Measurements from ENCODE around the gene ESF1. TPM values are rescaled to one million over a fixed set of nuclear protein-coding genes. Genes with fewer than 3 reads are reported as not detected.

The ESF1 gene
- total and polyA plus RNA-seq, 2 experiments from 2014 or later, result 6.8 to 9.3 TPM

GRCh38 chr20:13814672-13815071 lies 30.0 kb upstream of the ESF1 start:
- Histone ChIP-seq H3K79me2 (no peaks in the 10 kb centered on the region), H2AFZ (no peak overlapping the region), H3K36me3 (replicated peaks; ENCODE audit: insufficient read depth, low read depth) (no peaks in the 10 kb centered on the region), H3K4me2 (no peak overlapping the region), H3K27ac (no peak overlapping the region), H3K9me3 (ENCODE audit: low read depth) (no peaks in the 10 kb centered on the region), H4K20me1 (ENCODE audit: insufficient read depth, poor library complexity, severe bottlenecking) (no peaks in the 10 kb centered on the region), H3K9me2 (replicated peaks; ENCODE audit: insufficient read depth) (no peaks in the 10 kb centered on the region), H3K4me1 (ENCODE audit: insufficient read depth) (no peaks in the 10 kb centered on the region), H3K27me3 (no peaks in the 10 kb centered on the region), H3K4me3 (no peak overlapping the region)
- WGBS (ENCODE audit: low lambda C conversion rate, missing lambda C conversion rate), result 88% methylated on average over 4 of the region's 4 CpGs
- TF ChIP-seq EZH2 (IDR thresholded peaks at IDR 0.05; ENCODE audit: borderline replicate concordance) (no peak), EZH2phosphoT487 (IDR thresholded peaks at IDR 0.05; ENCODE audit: low read depth, severe bottlenecking, unreplicated experiment) (no peak)
- TF ChIP-seq, protein P1, sequence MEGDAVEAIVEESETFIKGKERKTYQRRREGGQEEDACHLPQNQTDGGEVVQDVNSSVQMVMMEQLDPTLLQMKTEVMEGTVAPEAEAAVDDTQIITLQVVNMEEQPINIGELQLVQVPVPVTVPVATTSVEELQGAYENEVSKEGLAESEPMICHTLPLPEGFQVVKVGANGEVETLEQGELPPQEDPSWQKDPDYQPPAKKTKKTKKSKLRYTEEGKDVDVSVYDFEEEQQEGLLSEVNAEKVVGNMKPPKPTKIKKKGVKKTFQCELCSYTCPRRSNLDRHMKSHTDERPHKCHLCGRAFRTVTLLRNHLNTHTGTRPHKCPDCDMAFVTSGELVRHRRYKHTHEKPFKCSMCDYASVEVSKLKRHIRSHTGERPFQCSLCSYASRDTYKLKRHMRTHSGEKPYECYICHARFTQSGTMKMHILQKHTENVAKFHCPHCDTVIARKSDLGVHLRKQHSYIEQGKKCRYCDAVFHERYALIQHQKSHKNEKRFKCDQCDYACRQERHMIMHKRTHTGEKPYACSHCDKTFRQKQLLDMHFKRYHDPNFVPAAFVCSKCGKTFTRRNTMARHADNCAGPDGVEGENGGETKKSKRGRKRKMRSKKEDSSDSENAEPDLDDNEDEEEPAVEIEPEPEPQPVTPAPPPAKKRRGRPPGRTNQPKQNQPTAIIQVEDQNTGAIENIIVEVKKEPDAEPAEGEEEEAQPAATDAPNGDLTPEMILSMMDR (IDR thresholded peaks at IDR 0.05; ENCODE audit: poor library complexity), result no peak
- no peak for DNase-seq (ENCODE audit: low spot score)

DNA sequence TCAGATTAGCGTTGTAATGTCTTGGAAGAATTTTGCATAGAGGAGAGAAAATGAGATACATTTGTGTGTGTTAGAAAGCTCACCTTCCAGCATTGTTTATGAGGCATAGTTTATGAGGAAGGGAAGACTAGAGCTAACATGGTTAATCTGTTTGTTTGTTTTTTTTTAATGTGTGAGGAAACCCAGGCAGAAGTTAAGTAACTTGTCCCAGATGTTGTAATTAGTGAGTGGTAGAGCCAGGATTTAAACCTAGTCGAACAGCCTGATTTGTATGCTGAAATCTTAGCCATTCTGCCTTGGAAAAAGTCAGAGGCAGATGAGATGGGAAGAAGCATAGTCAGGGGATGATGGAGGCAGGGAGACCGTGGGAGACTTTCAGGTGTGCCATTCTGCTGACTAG lies 29.2 kb upstream of the ESF1 start:
- H3K4me1 ChIP-seq (ENCODE audit: insufficient read depth), result no peaks in the 10 kb centered on the region
- no peak for DNase-seq (ENCODE audit: low spot score)
- H3K79me2 ChIP-seq, result no peaks in the 10 kb centered on the region
- no peak overlapping the region for H2AFZ ChIP-seq
- H3K36me3 ChIP-seq (replicated peaks; ENCODE audit: insufficient read depth, low read depth), result no peaks in the 10 kb centered on the region
- WGBS (ENCODE audit: low lambda C conversion rate, missing lambda C conversion rate), result 64% methylated on average over 3 of the region's 3 CpGs
- no peak for TF ChIP-seq EZH2phosphoT487 (IDR thresholded peaks at IDR 0.05; ENCODE audit: low read depth, severe bottlenecking, unreplicated experiment)
- TF ChIP-seq, protein P1 (IDR thresholded peaks at IDR 0.05; ENCODE audit: poor library complexity), result no peak
- TF ChIP-seq EZH2 (IDR thresholded peaks at IDR 0.05; ENCODE audit: borderline replicate concordance), result no peak
- no peak overlapping the region for H3K27ac ChIP-seq
- H3K4me3 ChIP-seq, result no peak overlapping the region
- H3K9me2 ChIP-seq (replicated peaks; ENCODE audit: insufficient read depth), result no peaks in the 10 kb centered on the region
- no peaks in the 10 kb centered on the region for H3K27me3 ChIP-seq
- no peaks in the 10 kb centered on the region for H3K9me3 ChIP-seq (ENCODE audit: low read depth)
- no peak overlapping the region for H3K4me2 ChIP-seq
- H4K20me1 ChIP-seq (ENCODE audit: insufficient read depth, poor library complexity, severe bottlenecking), result no peaks in the 10 kb centered on the region

- Histone ChIP-seq H3K4me2 (no peak overlapping the region), H3K4me1 (ENCODE audit: insufficient read depth) (no peaks in the 10 kb centered on the region), H3K27ac (no peak overlapping the region), H3K9me2 (replicated peaks; ENCODE audit: insufficient read depth) (no peaks in the 10 kb centered on the region), H2AFZ (no peak overlapping the region), H3K36me3 (replicated peaks; ENCODE audit: insufficient read depth, low read depth) (no peaks in the 10 kb centered on the region), H3K9me3 (ENCODE audit: low read depth) (no peaks in the 10 kb centered on the region), H3K27me3 (no peaks in the 10 kb centered on the region), H3K79me2 (no peaks in the 10 kb centered on the region), H4K20me1 (ENCODE audit: insufficient read depth, poor library complexity, severe bottlenecking) (no peaks in the 10 kb centered on the region), H3K4me3 (no peak overlapping the region)
- TF ChIP-seq, protein P1 (IDR thresholded peaks at IDR 0.05; ENCODE audit: poor library complexity), result no peak
- TF ChIP-seq EZH2 (IDR thresholded peaks at IDR 0.05; ENCODE audit: borderline replicate concordance) (no peak), EZH2phosphoT487 (IDR thresholded peaks at IDR 0.05; ENCODE audit: low read depth, severe bottlenecking, unreplicated experiment) (no peak)
- DNase-seq (ENCODE audit: low spot score), result no peak
These were observed 25.7 kb upstream of the ESF1 start for GRCh38 chr20:13810446-13810845.

GRCh38 chr20:13809855-13810254 lies 25.1 kb upstream of the ESF1 start:
- Histone ChIP-seq H3K4me2 (no peak overlapping the region), H4K20me1 (ENCODE audit: insufficient read depth, poor library complexity, severe bottlenecking) (no peaks in the 10 kb centered on the region), H2AFZ (no peak overlapping the region), H3K27me3 (no peaks in the 10 kb centered on the region), H3K4me1 (ENCODE audit: insufficient read depth) (no peaks in the 10 kb centered on the region), H3K36me3 (replicated peaks; ENCODE audit: insufficient read depth, low read depth) (no peaks in the 10 kb centered on the region), H3K4me3 (no peak overlapping the region), H3K27ac (no peak overlapping the region), H3K9me2 (replicated peaks; ENCODE audit: insufficient read depth) (no peaks in the 10 kb centered on the region), H3K9me3 (ENCODE audit: low read depth) (no peaks in the 10 kb centered on the region), H3K79me2 (no peaks in the 10 kb centered on the region)
- DNase-seq (ENCODE audit: low spot score), result no peak
- 92% methylated on average over 3 of the region's 3 CpGs for WGBS (ENCODE audit: low lambda C conversion rate, missing lambda C conversion rate)
- TF ChIP-seq EZH2phosphoT487 (IDR thresholded peaks at IDR 0.05; ENCODE audit: low read depth, severe bottlenecking, unreplicated experiment) (no peak), EZH2 (IDR thresholded peaks at IDR 0.05; ENCODE audit: borderline replicate concordance) (no peak)
- TF ChIP-seq, protein P1 (IDR thresholded peaks at IDR 0.05; ENCODE audit: poor library complexity), result no peak
